Neural progenitor cell (in vitro differentiated cells): ENCODE measurements around the gene CD34. TPM values are rescaled to one million over a fixed set of nuclear protein-coding genes. Genes with fewer than 3 reads are reported as not detected.
A peak's percentile ranks its signal among the peaks of the same experiment; 100 is the strongest.

Experiments
- DNase-seq: peaks from one replicate; pipeline ENCODE4 v3.0.0-alpha.2; 2016; ENCODE audit warnings: low spot score
- H2AFZ ChIP-seq: fragments of 200-600 bp; sonication (generic); replicated peaks from 2 replicates; pipeline ENCODE4 v1.6.1; 2016; ENCODE audit warnings: antibody characterized with exemption
- H3F3A ChIP-seq: fragments of 200-600 bp; sonication (generic); 2 replicates; pipeline ENCODE4 v1.6.1; 2016; ENCODE audit warnings: antibody characterized with exemption, low read depth
- H3K27ac ChIP-seq: fragments of 200-600 bp; sonication (generic); 2 replicates; pipeline ENCODE4 v1.5.1; 2016; ENCODE audit warnings: mild to moderate bottlenecking
- H3K27me3 ChIP-seq: fragments of 200-600 bp; sonication (generic); 2 replicates; pipeline ENCODE4 v1.6.1; 2016; ENCODE audit warnings: mild to moderate bottlenecking, moderate library complexity
- H3K36me3 ChIP-seq: fragments of 200-600 bp; sonication (generic); 2 replicates; pipeline ENCODE4 v1.5.1; 2016
- H3K4me1 ChIP-seq: fragments of 200-600 bp; sonication (generic); 2 replicates; pipeline ENCODE4 v1.6.1; 2016; ENCODE audit warnings: mixed run types
- H3K4me2 ChIP-seq: fragments of 200-600 bp; sonication (generic); 2 replicates; pipeline ENCODE4 v1.6.1; 2016
- H3K4me3 ChIP-seq: fragments of 200-600 bp; sonication (generic); 2 replicates; pipeline ENCODE4 v1.5.1; 2016
- H3K79me2 ChIP-seq: fragments of 200-600 bp; sonication (generic); 2 replicates; pipeline ENCODE4 v1.6.1; 2016; ENCODE audit warnings: low read depth
- H3K9ac ChIP-seq: fragments of 200-600 bp; sonication (generic); 2 replicates; pipeline ENCODE4 v1.6.1; 2016
- H3K9me3 ChIP-seq: fragments of 200-600 bp; sonication (generic); 2 replicates; pipeline ENCODE4 v1.5.1; 2016; ENCODE audit warnings: low read depth
- H4K20me1 ChIP-seq: fragments of 200-600 bp; sonication (generic); 2 replicates; pipeline ENCODE4 v1.6.1; 2016; ENCODE audit warnings: low read depth
- H3K27ac Mint-ChIP-seq: 3 replicates; pipeline ENCODE4 v1.8.0; 2021; ENCODE audit warnings: mixed read lengths
- H3K27me3 Mint-ChIP-seq: 2 replicates; pipeline ENCODE4 v1.8.0; 2022; ENCODE audit warnings: low read depth, mild to moderate bottlenecking, inconsistent platforms, moderate library complexity, mixed read lengths; ENCODE audit not compliant: insufficient read depth
- H3K36me3 Mint-ChIP-seq: 3 replicates; pipeline ENCODE4 v1.8.0; 2021; ENCODE audit warnings: mixed read lengths
- H3K4me1 Mint-ChIP-seq: 3 replicates; pipeline ENCODE4 v1.8.0; 2021; ENCODE audit warnings: mixed read lengths
- H3K4me3 Mint-ChIP-seq: 3 replicates; pipeline ENCODE4 v1.8.0; 2021; ENCODE audit warnings: mild to moderate bottlenecking, moderate library complexity, mixed read lengths
- H3K9me3 Mint-ChIP-seq: 3 replicates; pipeline ENCODE4 v1.8.0; 2020; ENCODE audit warnings: mixed read lengths
- CTCF ChIP-seq: fragments of 200-600 bp; sonication (generic); IDR thresholded peaks from 2 replicates; pipeline ENCODE4 v1.5.1; 2017; ENCODE audit warnings: antibody characterized with exemption, mild to moderate bottlenecking
- EZH2 ChIP-seq: fragments of 200-600 bp; sonication (generic); IDR thresholded peaks from 2 replicates; pipeline ENCODE4 v1.6.1; 2017; ENCODE audit warnings: antibody characterized with exemption, mild to moderate bottlenecking, moderate library complexity
- EZH2phosphoT487 ChIP-seq: fragments of 200-600 bp; sonication (generic); IDR thresholded peaks from 2 replicates; pipeline ENCODE4 v1.6.1; 2017; ENCODE audit warnings: antibody characterized with exemption
- total RNA-seq: library from RNA; depleted of rRNA; stranded (reverse); fragments of >200 nt; gene quantifications from 2 replicates; pipeline ENCODE4 v1.2.3, GENCODE V29; 2015; ENCODE audit warnings: low replicate concordance

Gene CD34
- total RNA-seq, 1 donor from 2014 or later = 0.43 TPM

- no peak overlapping the region for H3K27ac ChIP-seq
- TF ChIP-seq EZH2 = no peak
- TF ChIP-seq CTCF = no peak
- TF ChIP-seq EZH2phosphoT487 = no peak
- no peaks in the 10 kb centered on the region for H4K20me1 ChIP-seq
- H3K9ac ChIP-seq = no peak overlapping the region
- Mint-ChIP-seq H3K4me1 (peaks cover 11% of the 10 kb centered on the region), H3K27me3 (peaks cover 3% of the 10 kb centered on the region), H3K36me3 (no peaks in the 10 kb centered on the region), H3K4me3 (no peak overlapping the region), H3K9me3 (no peaks in the 10 kb centered on the region), H3K27ac (no peak overlapping the region)
- peaks cover 9% of the 10 kb centered on the region for H3K4me1 ChIP-seq
- H3K4me2 ChIP-seq = no peak overlapping the region
- H3K4me3 ChIP-seq = no peak overlapping the region
- H3K27me3 ChIP-seq = peaks cover 2% of the 10 kb centered on the region
- H2AFZ ChIP-seq = no peak overlapping the region
- no peak for DNase-seq
- H3K9me3 ChIP-seq = no peaks in the 10 kb centered on the region
- no peaks in the 10 kb centered on the region for H3F3A ChIP-seq
- H3K79me2 ChIP-seq = no peaks in the 10 kb centered on the region
- H3K36me3 ChIP-seq = no peaks in the 10 kb centered on the region
Measured at GRCh38 chr1:207903767-207904166, 7.2 kb downstream of the CD34 start.

GRCh38 chr1:207903053-207903452, 7.9 kb downstream of the CD34 start:
- DNase-seq = no peak
- no peak overlapping the region for H3K9ac ChIP-seq

GRCh38 chr1:207902566-207902965, 8.4 kb downstream of the CD34 start:
- no peaks in the 10 kb centered on the region for H3K79me2 ChIP-seq
- H4K20me1 ChIP-seq = no peaks in the 10 kb centered on the region
- H3K27ac ChIP-seq = no peak overlapping the region
- no peaks in the 10 kb centered on the region for H3K9me3 Mint-ChIP-seq
- no peak overlapping the region for H3K4me3 ChIP-seq
- TF ChIP-seq EZH2phosphoT487 (no peak), CTCF (no peak), EZH2 (no peak)
- DNase-seq = no peak
- H3K4me1 ChIP-seq = no peaks in the 10 kb centered on the region
- no peak overlapping the region for H3K4me3 Mint-ChIP-seq
- no peaks in the 10 kb centered on the region for H3K9me3 ChIP-seq
- H2AFZ ChIP-seq = no peak overlapping the region
- H3K27ac Mint-ChIP-seq = no peak overlapping the region
- H3K27me3 Mint-ChIP-seq = peaks cover 3% of the 10 kb centered on the region
- H3F3A ChIP-seq = no peaks in the 10 kb centered on the region
- H3K36me3 Mint-ChIP-seq = no peaks in the 10 kb centered on the region
- no peak overlapping the region for H3K4me2 ChIP-seq
- peaks cover 11% of the 10 kb centered on the region for H3K4me1 Mint-ChIP-seq
- H3K36me3 ChIP-seq = no peaks in the 10 kb centered on the region
- no peak overlapping the region for H3K9ac ChIP-seq
- H3K27me3 ChIP-seq = no peaks in the 10 kb centered on the region

More at GRCh38 chr1:207903053-207903452, 7.9 kb downstream of the CD34 start:
- H3F3A ChIP-seq = no peaks in the 10 kb centered on the region
- TF ChIP-seq EZH2phosphoT487 (no peak), CTCF (no peak), EZH2 (no peak)
- H3K4me1 ChIP-seq = peaks cover 3% of the 10 kb centered on the region
- no peaks in the 10 kb centered on the region for H3K27me3 ChIP-seq
- no peak overlapping the region for H3K4me3 Mint-ChIP-seq
- no peak overlapping the region for H3K27ac ChIP-seq
- H3K36me3 Mint-ChIP-seq = no peaks in the 10 kb centered on the region
- peak overlapping the region; percentile 29 for H3K27ac Mint-ChIP-seq
- H3K4me3 ChIP-seq = no peak overlapping the region
- no peak overlapping the region for H2AFZ ChIP-seq
- H3K27me3 Mint-ChIP-seq = peaks cover 3% of the 10 kb centered on the region
- H3K4me1 Mint-ChIP-seq = peaks cover 11% of the 10 kb centered on the region
- no peaks in the 10 kb centered on the region for H3K9me3 ChIP-seq
- no peaks in the 10 kb centered on the region for H4K20me1 ChIP-seq
- no peaks in the 10 kb centered on the region for H3K79me2 ChIP-seq
- no peaks in the 10 kb centered on the region for H3K36me3 ChIP-seq
- H3K4me2 ChIP-seq = no peak overlapping the region
- H3K9me3 Mint-ChIP-seq = no peaks in the 10 kb centered on the region
